GM23338 (cell line): ENCODE data around the gene EID2B. TPM values are rescaled to one million over a fixed set of nuclear protein-coding genes. Genes with fewer than 3 reads are reported as not detected.

Experiments
- ATAC-seq: fragments of 200-7000 bp; cut with Tn5 transposase; 3 replicates; pipeline ENCODE4 v1.9.1; 2020
- DNase-seq: peaks from one replicate; pipeline ENCODE4 v3.0.0-alpha.2; 2015; ENCODE audit warnings: low spot score
- H2AFZ ChIP-seq: fragments of 200-600 bp; sonication (generic); 2 replicates; pipeline ENCODE4 v1.8.0; 2016; ENCODE audit warnings: antibody characterized with exemption, mild to moderate bottlenecking, moderate library complexity
- H3F3A ChIP-seq: fragments of 200-600 bp; sonication (generic); replicated peaks from 2 replicates; pipeline ENCODE4 v1.8.0; 2017; ENCODE audit warnings: antibody characterized with exemption, mixed run types, low read depth
- H3K27ac ChIP-seq: fragments of 200-600 bp; sonication (generic); 2 replicates; pipeline ENCODE4 v1.6.1; 2016; ENCODE audit warnings: low read depth
- H3K27me3 ChIP-seq: fragments of 200-600 bp; sonication (generic); 2 replicates; pipeline ENCODE4 v1.8.0; 2016; ENCODE audit warnings: mild to moderate bottlenecking, mixed run types, moderate library complexity; ENCODE audit not compliant: insufficient read depth
- H3K36me3 ChIP-seq: fragments of 200-600 bp; sonication (generic); 2 replicates; pipeline ENCODE4 v1.8.0; 2016; ENCODE audit warnings: mild to moderate bottlenecking; ENCODE audit not compliant: insufficient read depth
- H3K4me1 ChIP-seq: fragments of 200-600 bp; sonication (generic); 2 replicates; pipeline ENCODE4 v1.8.0; 2016; ENCODE audit warnings: mild to moderate bottlenecking, moderate library complexity; ENCODE audit not compliant: insufficient read depth
- H3K4me2 ChIP-seq: fragments of 200-600 bp; sonication (generic); 2 replicates; pipeline ENCODE4 v1.7.1; 2017; ENCODE audit warnings: mixed run types
- H3K4me3 ChIP-seq: fragments of 200-600 bp; sonication (generic); 2 replicates; pipeline ENCODE4 v1.6.1; 2016; ENCODE audit warnings: mixed run types
- H3K79me2 ChIP-seq: fragments of 200-600 bp; sonication (generic); replicated peaks from 2 replicates; pipeline ENCODE4 v1.8.0; 2017; ENCODE audit warnings: mild to moderate bottlenecking; ENCODE audit not compliant: insufficient read depth
- H3K9me2 ChIP-seq: fragments of 200-600 bp; sonication (generic); 2 replicates; pipeline ENCODE4 v1.8.0; 2017; ENCODE audit not compliant: insufficient read depth
- H4K20me1 ChIP-seq: fragments of 200-600 bp; sonication (generic); replicated peaks from 2 replicates; pipeline ENCODE4 v1.8.0; 2017; ENCODE audit warnings: mild to moderate bottlenecking; ENCODE audit not compliant: insufficient read depth
- H3K27ac Mint-ChIP-seq: 2 replicates; pipeline ENCODE4 v1.8.0; 2020; ENCODE audit warnings: inconsistent platforms, mild to moderate bottlenecking, moderate library complexity, mixed read lengths
- H3K27me3 Mint-ChIP-seq: 3 replicates; pipeline ENCODE4 v1.8.0; 2022; ENCODE audit warnings: low read depth, mild to moderate bottlenecking, moderate library complexity, mixed read lengths, inconsistent platforms; ENCODE audit not compliant: insufficient read depth, poor library complexity
- H3K36me3 Mint-ChIP-seq: 3 replicates; pipeline ENCODE4 v1.8.0; 2021; ENCODE audit warnings: low read depth, mild to moderate bottlenecking, inconsistent platforms, moderate library complexity, mixed read lengths
- H3K4me1 Mint-ChIP-seq: 3 replicates; pipeline ENCODE4 v1.8.0; 2020; ENCODE audit warnings: mild to moderate bottlenecking, inconsistent platforms, mixed read lengths
- H3K4me3 Mint-ChIP-seq: 3 replicates; pipeline ENCODE4 v1.8.0; 2021; ENCODE audit warnings: moderate library complexity, mild to moderate bottlenecking, inconsistent platforms, mixed read lengths
- H3K9me3 Mint-ChIP-seq: 3 replicates; pipeline ENCODE4 v1.8.0; 2020; ENCODE audit warnings: moderate library complexity, mild to moderate bottlenecking, inconsistent platforms, mixed read lengths
- CREB1 ChIP-seq: fragments of 250-450 bp; sonication (Bioruptor Pico); IDR thresholded peaks from 2 replicates; pipeline ENCODE4 v1.5.0; 2020; ENCODE audit warnings: low read depth, mild to moderate bottlenecking, moderate library complexity
- CTCF ChIP-seq, 2 experiments: fragments of 200-600 bp in 1 of 2; sonication (generic) in 1 of 2; conservative IDR thresholded peaks; 2 replicates each; pipeline versions ENCODE4 v1.5.1 to v1.6.1; 2016 to 2017; ENCODE audit warnings: antibody characterized with exemption in 2 of 2, low read depth in 2 of 2, mild to moderate bottlenecking in 2 of 2, moderate library complexity in 1 of 2
- ETS1 ChIP-seq: IDR thresholded peaks from 2 replicates; pipeline ENCODE4 v1.6.1; 2016; ENCODE audit warnings: antibody characterized with exemption
- EZH2 ChIP-seq: fragments of 200-600 bp; sonication (generic); IDR thresholded peaks from one replicate; pipeline ENCODE4 v1.8.0; 2017; ENCODE audit warnings: antibody characterized with exemption, mild to moderate bottlenecking, low read depth; ENCODE audit not compliant: unreplicated experiment
- EZH2phosphoT487 ChIP-seq: fragments of 200-600 bp; sonication (generic); IDR thresholded peaks from one replicate; pipeline ENCODE4 v1.8.1; 2018; ENCODE audit warnings: antibody characterized with exemption; ENCODE audit not compliant: unreplicated experiment
- JUNB ChIP-seq: IDR thresholded peaks from one replicate; pipeline ENCODE4 v1.6.1; 2016; ENCODE audit warnings: antibody characterized with exemption; ENCODE audit not compliant: unreplicated experiment
- NANOG ChIP-seq: IDR thresholded peaks from 2 replicates; pipeline ENCODE4 v1.6.1; 2016; ENCODE audit warnings: antibody characterized with exemption, borderline replicate concordance
- POLR2AphosphoS5 ChIP-seq: IDR thresholded peaks from 2 replicates; pipeline ENCODE4 v1.6.1; 2016; ENCODE audit warnings: antibody characterized with exemption, low read depth
- REST ChIP-seq: IDR thresholded peaks from one replicate; pipeline ENCODE4 v1.6.1; 2018; ENCODE audit warnings: antibody characterized with exemption; ENCODE audit not compliant: unreplicated experiment
- STAT1 ChIP-seq: IDR thresholded peaks from one replicate; pipeline ENCODE4 v1.6.1; 2016; ENCODE audit warnings: antibody characterized with exemption; ENCODE audit not compliant: unreplicated experiment
- ZNF114 ChIP-seq: fragments of 250-450 bp; sonication (Bioruptor Pico); IDR thresholded peaks from 2 replicates; pipeline ENCODE4 v1.5.0; 2020; ENCODE audit warnings: mild to moderate bottlenecking, moderate library complexity
- ZNF331 ChIP-seq: fragments of 250-450 bp; sonication (Bioruptor Pico); IDR thresholded peaks from 2 replicates; pipeline ENCODE4 v1.5.0; 2020; ENCODE audit warnings: low read depth, mild to moderate bottlenecking, moderate library complexity
- ZNF462 ChIP-seq: fragments of 250-450 bp; sonication (Bioruptor Pico); IDR thresholded peaks from 2 replicates; pipeline ENCODE4 v1.5.0; 2020; ENCODE audit warnings: mild to moderate bottlenecking, moderate library complexity
- polyA plus RNA-seq: library from polyadenylated mRNA; unstranded; fragments of >200 nt; fragmentation: Nextera tagmentation; extraction: Ambion mirVana; gene quantifications from 2 replicates; pipeline ENCODE4 v1.2.1, GENCODE V29; 2016
- total RNA-seq: library from RNA; depleted of rRNA; stranded (reverse); fragments of >200 nt; shearing (Covaris generic); gene quantifications from 2 replicates; pipeline ENCODE4 v1.2.3, GENCODE V29; 2014

The EID2B gene
- total and polyA plus RNA-seq, 2 experiments from 2014 or later = 2.5 to 4.6 TPM

- H3K4me2 ChIP-seq = no peak overlapping the region
- Mint-ChIP-seq H3K27me3 (peaks cover 22% of the 10 kb centered on the region), H3K4me3 (no peak overlapping the region), H3K4me1 (peaks cover 10% of the 10 kb centered on the region), H3K9me3 (no peaks in the 10 kb centered on the region), H3K27ac (0 out of 2 replicates have a peak overlapping the region, but pooled peaks have one; percentile 1), H3K36me3 (peaks cover 36% of the 10 kb centered on the region)
- no peak for TF ChIP-seq NANOG
- TF ChIP-seq EZH2phosphoT487 = no peak
- TF ChIP-seq JUNB = no peak
- TF ChIP-seq CTCF (conservative IDR thresholded peaks at IDR 0.05; ENCODE audit: low read depth in 2 of 2) = no peak
- no peak for TF ChIP-seq ZNF114 (CRISPR knock-in tag)
- no peak for TF ChIP-seq CREB1 (CRISPR knock-in tag)
- no peak for TF ChIP-seq STAT1
- no peak for TF ChIP-seq ETS1
- no peak for TF ChIP-seq ZNF462 (CRISPR knock-in tag)
- TF ChIP-seq EZH2 = no peak
- TF ChIP-seq ZNF331 = no peak
- no peak for TF ChIP-seq POLR2AphosphoS5
- no peak for TF ChIP-seq REST
- no peaks in the 10 kb centered on the region for H3K9me2 ChIP-seq
- H3F3A ChIP-seq = 0 out of 2 replicates have a peak, but pooled peaks cover 8% of the 10 kb centered on the region
- H3K79me2 ChIP-seq = no peaks in the 10 kb centered on the region
- peaks cover 10% of the 10 kb centered on the region; the same call in 1 of the 2 replicates for H3K27me3 ChIP-seq
- H3K4me3 ChIP-seq = no peak overlapping the region
- no peak for ATAC-seq
- no peak overlapping the region for H2AFZ ChIP-seq
- H3K4me1 ChIP-seq = peaks cover 18% of the 10 kb centered on the region
- H4K20me1 ChIP-seq = no peaks in the 10 kb centered on the region; the same call in 1 of the 2 replicates
- DNase-seq = no peak
- H3K27ac ChIP-seq = peak overlapping the region; percentile 74
- peaks cover 25% of the 10 kb centered on the region; the same call in 1 of the 2 replicates for H3K36me3 ChIP-seq
These were observed 39.9 kb downstream of the EID2B start for GRCh38 chr19:39492788-39493187.
